Activated T-cell treated with anti-CD3 and anti-CD28 coated beads, Interleukin-2, amount 50 U/mL, for 48 hours (primary cell): ENCODE measurements around the gene BCL3.
A peak's percentile ranks its signal among the peaks of the same experiment; 100 is the strongest.
"Not testable (repeated sequence)": the region's sequence is repeated elsewhere in the genome, so short reads cannot be mapped to it uniquely, and the experiment has no call there.

Experiments used
- DNase-seq, 2 experiments: peaks; one replicate each; pipeline ENCODE4 v3.0.0-alpha.2; 2020

The BCL3 gene

DNA sequence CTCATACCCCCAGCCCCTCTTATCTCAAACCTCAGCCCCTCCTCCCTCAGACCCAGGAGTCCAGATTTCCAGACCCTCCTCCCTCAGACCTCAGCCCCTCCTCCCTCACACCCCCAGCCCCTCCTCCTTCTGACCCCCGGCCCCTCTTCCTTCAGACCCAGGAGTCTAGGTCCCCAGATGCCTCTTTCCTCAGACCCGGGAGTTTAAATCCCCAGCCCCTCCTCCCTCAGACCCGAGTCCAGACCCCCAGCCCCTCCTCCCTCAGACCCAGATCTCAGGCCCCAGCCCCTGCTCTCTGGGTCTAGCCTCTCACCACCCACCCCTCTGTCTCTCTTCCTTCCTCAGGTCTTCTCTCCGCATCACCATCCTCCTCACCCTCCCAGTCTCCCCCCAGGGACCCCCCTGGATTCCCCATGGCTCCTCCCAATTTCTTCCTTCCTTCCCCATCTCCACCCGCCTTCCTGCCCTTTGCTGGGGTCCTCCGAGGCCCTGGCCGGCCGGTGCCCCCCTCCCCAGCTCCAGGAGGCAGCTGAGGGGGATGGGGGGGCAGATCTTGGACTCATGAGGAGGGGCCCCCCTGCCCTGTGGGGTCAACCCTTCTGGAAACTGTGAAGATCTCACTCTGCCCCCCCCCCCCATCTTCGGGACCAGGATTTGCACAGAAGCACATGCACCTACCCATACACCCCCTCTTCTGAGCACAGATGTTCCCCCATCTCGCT is 10.7 kb downstream of the BCL3 start:
- DNase-seq = no peak

DNA sequence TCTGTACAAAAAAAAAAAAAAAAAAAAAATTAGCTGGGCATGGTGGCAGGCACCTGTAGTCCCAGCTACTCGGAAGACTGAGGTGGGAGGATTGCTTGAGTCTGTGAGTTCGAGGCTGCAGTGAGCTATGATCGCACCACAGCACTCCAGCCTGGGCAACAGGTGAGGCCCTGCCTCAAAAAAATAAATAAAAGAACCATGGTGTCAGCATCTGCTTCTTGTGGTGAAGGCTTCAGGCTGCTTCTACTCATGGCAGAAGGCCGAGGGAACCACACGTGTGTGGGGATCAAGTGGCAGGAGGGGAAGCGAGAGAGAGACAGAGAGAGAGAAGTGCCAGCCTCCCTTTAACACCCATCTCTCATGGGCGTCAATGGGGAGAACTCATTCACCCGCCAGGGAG is 13.5 kb downstream of the BCL3 start:
- no peak for DNase-seq

GRCh38 chr19:44765033-44765948 is 16.8 kb downstream of the BCL3 start:
- DNase-seq = no peak

- DNase-seq = no peak
These were observed 17.4 kb downstream of the BCL3 start for GRCh38 chr19:44765949-44766335.

DNA sequence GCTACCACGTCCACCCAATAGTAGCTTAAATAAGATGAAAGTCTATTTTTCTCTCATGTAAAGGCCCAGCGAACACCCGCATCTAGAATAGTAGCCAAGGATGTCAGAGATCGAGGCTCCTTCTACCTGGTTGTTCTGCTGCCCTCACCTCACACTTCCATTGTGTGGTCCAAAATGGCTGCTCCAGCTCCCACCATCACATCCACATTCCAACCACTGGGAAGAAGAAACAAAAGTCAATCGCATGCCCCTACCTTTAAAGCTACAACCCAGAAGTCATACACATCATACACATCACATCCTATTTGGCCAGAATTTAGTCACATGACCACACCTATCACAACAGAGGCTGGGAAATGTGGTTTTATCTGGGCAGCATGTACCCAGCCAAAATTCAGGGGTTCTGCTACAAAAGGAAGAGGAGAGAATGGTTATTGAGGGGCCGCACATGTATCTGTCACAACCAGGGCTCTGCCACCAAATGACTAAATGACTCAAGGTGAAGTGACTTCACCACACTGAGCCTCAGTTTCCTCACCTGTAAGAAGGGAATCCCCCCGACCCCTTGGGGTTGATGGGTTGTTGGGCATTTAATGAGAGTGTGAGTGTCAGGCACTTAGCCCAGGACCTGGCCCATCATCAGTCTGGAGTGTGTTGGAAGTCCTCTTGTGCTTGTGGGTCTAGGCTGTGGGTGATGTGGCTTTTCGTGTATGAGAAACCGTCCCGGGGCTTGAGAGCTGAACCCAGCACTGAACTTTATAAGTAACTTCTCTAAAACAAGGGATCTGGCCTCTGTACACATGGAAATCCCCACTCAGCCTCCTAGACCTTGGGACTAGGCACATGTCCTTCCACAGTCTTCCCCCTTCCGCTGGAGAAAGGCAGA is 19.0 kb downstream of the BCL3 start:
- DNase-seq = no peak

GRCh38 chr19:44770550-44771257 is 22.2 kb downstream of the BCL3 start:
- peak; percentile 100 for DNase-seq

DNA sequence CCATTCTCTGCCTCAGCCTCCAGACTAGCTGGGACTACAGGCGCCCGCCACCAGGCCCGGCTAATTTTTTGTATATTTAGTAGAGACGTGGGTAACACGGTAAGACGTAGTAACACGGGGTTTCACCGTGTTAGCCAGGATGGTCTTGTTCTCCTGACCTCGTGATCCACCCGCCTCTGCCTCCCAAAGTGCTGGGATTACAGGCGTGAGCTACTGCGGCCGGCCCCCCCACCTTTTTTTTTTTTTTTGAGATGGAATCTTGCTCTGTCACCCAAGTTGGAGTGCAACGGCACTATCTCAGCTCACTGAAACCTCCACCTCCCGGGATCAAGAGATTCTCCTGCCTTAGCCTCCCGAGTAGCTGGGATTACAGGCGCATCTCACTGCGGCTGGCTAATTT is 23.6 kb downstream of the BCL3 start:
- not testable (repeated sequence) for DNase-seq

- no peak for DNase-seq
These were observed 24.5 kb downstream of the BCL3 start for GRCh38 chr19:44772959-44773358.

DNA sequence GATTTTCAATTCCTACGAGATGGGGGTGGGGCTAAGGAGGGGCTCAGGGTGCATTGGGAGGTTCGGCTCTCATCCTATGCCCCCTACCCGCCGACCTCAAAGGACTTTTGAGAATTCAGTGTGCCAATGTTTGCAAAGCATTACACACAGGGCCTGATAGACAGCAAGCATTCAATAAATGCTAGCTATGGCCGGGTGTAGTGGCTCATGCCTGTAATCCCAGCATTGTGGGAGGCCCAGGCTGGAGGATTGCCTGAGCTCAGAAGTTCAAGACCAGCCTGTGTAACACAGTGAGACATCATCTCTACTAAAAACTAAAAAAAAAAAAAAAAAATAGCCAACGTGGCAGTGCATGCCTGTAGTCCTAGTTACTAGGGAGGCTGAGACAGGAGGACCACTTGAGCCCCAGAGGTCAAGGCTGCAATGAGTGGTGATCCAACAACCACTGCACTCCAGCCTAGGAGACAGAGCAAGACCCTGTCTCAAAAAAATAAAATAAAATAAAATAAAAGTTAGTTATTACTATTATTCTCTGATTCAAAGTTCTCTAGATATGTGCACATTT is 27.2 kb downstream of the BCL3 start:
- DNase-seq = no peak

GRCh38 chr19:44776402-44777096 is 28.0 kb downstream of the BCL3 start:
- no peak for DNase-seq

- no peak for DNase-seq
These were observed 29.3 kb downstream of the BCL3 start, which contains the start of gene CBLC for GRCh38 chr19:44777715-44778347. CBLC (plus strand) TSS chr19:44777890; CDS start chr19:44777932, 42 bp downstream.

- DNase-seq = no peak
These were observed 30.6 kb downstream of the BCL3 start for GRCh38 chr19:44779150-44779549.

DNA sequence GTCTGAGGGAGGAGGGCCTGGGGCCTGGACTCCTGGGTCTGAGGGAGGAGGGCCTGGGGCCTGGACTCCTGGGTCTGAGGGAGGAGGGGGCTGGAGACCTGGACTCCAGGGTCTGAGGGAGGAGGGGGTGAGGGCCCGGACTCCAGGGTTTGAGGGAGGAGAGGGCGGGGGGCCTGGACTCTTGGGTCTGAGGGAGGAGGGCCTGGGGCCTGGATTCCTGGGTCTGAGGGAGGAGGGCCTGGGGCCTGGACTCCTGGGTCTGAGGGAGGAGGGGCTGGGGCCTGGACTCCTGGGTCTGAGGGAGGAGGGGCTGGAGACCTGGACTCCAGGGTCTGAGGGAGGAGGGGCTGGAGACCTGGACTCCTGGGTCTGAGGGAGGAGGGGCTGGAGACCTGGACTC is 33.2 kb downstream of the BCL3 start:
- not testable (repeated sequence) for DNase-seq

GRCh38 chr19:44782729-44783128 is 34.2 kb downstream of the BCL3 start:
- no peak for DNase-seq

GRCh38 chr19:44783545-44783944 is 35.0 kb downstream of the BCL3 start:
- DNase-seq = no peak

GRCh38 chr19:44785271-44785670 is 36.8 kb downstream of the BCL3 start:
- DNase-seq = no peak

GRCh38 chr19:44785993-44786392 is 37.5 kb downstream of the BCL3 start:
- no peak for DNase-seq

DNA sequence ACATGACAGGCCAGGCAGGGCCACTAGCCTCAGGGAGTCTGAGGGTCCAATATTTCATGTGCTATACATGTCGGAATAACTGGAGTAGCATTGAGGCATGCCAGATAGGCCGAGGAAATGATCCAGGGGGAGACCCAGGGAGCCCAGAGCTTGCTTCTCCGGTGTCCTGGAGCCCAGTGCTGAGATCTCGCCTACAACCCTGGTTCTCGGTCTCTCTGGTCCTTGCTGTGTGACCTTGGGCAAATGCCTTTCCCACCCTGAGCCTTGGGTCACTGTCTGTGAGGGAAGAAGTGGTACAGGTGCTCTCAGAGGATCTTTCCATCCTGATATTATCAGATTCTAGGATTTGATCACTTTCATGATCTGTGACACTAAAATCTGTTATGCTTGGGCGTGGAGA is 40.5 kb downstream of the BCL3 start:
- no peak for DNase-seq

- no peak for DNase-seq
These were observed 41.5 kb downstream of the BCL3 start for GRCh38 chr19:44789943-44790483.

DNA sequence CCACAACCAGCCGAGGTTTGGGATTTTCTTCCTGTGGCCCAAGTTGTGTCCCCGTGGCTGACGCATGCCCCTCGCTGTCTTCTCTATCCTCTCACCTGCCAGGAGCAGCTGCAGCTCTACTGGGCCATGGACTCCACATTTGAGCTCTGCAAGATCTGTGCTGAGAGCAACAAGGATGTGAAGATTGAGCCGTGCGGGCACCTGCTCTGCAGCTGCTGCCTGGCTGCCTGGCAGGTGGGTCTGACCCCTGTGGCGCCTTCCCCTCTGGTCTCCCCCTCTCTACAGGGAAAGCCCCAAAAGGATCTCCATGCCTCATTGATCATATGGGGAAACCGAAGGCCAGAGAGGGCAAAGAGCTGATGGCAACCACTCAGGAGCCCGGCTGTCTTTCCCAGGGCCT is 43.8 kb downstream of the BCL3 start:
- DNase-seq = no peak

DNA sequence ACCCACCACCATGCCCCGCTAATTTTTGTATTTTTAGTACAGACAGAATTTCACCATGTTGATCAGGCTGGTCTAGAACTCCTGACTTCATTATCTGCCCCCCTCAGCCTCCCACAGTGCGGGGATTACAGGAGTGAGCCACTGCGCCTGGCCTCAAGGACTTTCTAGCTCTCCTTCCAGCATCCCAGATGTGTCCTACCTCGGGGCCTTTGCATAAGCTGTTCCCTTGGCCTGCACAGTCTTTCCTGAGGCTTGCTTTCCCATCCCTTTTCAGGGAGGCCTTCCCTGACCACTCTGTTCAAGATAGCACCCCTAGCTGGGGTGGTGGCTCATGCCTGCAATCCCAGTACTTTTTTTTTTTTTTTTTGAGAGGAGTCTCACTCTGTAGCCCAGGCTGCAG is 46.1 kb downstream of the BCL3 start:
- no peak for DNase-seq
